GM04504 (cell line): ENCODE results near the gene NODAL.

ENCODE experiments used
- DNase-seq: peaks from one replicate; pipeline ENCODE4 v3.0.0-alpha.2; 2012; ENCODE audit warnings: low read depth

The NODAL gene

DNA sequence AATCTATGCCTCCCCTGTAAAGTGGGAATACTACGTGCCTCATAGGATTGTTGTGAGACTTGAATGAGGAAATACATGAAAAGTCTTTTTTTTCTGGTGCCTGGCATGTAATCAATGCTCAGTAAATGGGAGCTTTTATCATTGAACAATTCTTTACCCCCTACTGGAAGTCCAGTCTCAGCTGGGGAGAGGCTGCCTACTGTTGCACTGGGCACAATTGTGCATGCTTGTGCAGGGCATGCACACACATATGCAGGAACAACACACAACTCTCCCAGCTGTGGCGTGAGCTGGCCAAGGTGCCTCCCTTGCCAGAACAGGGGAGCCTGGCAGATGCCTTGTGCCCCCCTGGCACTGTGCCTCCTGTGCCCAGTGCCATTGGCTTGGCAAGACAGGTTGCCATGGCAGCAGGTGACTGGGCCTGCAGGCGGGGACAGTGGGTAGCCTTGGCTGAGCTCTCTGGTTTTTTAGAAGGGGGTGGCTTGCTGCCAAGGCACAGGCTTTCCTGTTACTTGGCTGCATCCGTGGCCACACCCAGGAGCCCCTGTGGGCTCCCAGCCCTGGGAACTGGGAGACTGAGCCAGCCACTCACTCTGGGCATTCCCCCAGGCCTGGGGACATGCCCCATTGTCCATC lies 21.0 kb upstream of the NODAL start:
- no peak for DNase-seq

DNA sequence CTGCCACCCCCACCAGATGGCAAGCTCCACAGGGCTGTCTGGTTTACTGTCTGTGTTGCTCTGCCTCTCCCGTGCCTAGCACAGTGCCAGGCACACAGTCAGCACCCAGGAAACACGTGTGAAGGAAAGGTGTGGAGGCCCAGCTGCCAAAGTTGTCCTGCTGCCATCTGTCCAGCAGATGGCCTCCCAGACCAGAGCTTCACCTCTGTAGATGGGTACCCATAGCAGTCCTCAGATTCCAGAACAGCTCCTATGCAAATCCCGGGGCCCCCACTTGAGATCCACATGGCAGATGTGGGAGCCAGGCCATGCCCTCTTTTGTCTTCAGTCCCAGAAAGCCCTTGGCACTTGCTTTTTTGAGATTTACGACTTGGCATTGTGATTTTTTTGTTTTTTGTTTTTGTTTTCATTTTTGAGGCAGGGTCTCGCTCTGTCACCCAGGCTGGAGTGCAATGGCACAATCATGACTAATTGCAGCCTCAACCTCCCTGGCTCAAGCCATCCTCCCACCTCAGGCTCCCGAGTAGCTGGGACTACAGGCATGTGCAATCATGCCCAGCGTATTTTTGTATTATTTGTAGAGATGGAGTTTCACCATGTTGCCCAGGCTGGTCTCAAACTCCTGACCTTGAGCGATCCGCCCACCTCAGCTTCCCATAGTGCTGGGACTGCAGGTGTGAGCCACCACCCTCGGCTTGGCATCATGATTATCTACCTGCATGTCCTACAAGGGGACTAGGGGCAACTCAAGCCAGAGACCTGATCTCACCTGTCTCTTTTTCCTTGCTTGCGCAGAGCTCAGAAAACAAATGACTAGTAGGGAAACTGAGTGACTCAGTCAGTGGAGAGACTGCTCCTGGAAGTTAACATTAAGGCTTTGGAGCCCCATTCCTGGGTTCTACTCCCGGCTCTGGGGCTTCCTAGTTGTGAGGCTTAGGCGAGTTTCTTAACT lies 20.2 kb upstream of the NODAL start:
- DNase-seq, result no peak

DNA sequence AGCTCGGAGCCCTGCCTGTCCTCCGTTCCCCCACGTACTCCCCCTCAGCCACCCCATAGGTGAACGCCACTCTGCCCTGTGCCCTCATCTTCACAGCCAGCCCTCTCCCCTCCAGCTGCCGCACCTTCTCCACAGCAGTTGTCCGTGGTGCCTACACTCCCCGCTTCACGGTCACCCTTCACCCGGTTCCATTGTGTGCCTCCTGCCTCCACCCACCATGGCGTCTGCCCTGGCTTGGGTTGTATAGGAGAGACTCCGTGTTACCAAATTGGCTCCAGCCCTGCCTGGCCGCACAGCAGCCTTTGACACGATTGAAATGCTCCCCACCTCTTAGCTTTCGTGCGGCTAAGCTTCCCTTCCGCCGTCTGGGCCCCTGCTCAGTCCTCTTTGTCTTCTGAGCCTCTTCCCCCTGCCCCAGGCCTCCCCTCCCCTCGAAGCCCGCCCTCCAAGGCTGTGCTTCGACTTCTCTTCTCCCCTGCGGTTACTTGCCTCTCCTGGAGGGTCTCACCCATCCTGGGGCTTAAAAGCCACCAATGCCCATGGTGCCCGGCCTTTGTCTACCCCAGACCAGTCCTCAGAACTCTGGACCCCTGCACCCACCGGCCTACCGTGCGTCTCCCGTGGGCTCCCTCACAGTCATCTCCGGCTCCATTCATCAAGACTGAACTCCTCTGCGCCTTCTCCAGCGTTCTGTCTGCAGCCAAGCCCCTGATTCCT lies 18.5 kb upstream of the NODAL start:
- no peak for DNase-seq

DNA sequence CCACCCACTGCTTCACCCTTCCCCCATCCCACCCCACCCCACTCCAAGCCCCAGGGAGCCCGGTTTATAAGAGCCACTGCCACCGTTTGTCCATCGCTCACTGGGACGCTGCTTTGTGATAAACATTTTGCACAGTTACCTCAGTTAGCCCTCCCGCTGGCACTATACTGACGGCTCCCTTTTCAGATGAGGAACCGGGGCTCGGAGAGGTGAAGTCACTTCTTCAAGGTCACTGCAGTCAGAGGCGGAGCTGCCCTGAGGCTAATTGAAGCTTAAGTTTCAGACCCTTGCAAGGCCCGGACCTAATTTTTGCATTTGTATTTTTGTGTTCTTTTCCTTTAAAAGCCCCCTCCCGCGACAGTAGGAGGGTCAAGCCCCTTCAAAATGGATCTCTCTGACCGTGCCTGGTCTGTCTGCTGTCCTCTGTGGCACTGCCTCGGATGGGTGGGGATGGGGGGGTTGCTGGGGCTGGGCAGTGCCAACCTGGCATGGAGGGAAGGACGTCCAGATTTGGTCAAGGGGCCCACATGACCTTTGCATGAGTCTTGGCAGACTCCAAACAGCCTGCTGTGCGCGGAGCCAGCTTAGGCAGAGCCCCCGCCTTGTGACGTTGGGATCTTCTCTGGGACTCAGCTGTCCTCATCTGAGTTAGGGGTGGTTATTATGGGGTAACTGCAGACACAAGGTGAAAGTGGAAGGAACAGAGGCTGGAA lies 17.7 kb upstream of the NODAL start:
- no peak for DNase-seq

DNA sequence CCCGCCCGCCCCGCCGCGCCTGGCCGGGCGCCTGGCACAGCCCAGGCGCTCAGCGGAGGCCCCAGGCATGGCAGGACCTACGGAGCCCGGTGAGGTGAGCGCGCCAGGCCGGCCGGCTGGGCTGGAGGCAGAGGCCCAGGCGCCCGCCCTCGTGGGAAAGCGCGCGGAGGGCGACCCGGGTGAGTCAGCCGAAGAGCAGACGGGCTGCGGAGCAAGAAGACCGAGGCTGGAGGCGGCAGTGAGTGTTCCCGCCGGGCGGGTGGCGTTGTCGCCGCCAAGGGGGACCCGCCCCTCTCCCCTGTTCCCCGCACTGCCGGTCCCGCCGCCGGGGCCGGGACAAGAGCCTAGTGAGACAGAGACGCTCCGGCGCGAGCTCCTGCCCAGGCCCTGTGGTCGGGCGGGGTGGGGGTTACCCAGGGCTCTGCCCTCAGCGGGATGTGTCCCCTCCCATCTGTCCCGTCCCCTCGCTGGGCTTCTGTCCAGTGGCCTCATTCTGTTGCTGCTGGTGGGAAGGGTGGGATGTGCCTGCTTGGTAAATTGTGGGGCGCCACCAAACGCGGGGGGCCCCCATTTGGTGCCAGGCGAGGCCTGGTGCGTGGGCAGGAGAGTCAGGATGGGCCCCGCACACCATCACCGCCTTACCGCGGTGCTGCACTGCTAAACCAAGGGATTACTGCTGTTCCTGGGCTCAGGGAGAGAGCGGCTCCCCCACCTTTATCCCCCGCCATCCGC lies 17.0 kb upstream of the NODAL start:
- DNase-seq, result no peak

DNA sequence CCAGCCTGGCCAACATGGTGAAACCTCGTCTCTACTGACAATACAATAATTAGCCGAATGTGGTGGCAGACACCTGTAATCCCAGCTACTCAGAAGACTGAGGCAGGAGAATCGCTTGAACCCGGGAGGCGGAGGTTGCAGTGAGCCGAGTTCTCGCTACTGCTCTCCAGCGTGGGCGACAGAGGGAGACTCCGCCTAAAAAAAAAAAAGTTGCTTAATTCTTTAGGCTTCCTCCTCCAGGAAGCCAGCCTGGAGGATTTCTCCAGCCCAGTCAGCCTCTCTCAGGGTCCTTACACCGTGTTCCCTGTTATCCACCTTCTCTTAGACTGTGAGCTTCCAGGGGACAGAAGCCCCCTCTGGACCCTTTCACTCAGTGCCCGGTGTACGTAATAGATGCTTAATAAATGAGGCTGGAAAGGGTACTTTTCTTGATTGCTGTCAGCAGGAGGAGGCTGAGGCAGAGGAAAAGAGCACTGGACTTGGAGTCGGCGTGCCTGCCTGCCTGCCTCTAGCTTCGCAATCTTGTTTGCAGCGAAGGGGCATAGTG lies 16.4 kb upstream of the NODAL start:
- no peak for DNase-seq

DNA sequence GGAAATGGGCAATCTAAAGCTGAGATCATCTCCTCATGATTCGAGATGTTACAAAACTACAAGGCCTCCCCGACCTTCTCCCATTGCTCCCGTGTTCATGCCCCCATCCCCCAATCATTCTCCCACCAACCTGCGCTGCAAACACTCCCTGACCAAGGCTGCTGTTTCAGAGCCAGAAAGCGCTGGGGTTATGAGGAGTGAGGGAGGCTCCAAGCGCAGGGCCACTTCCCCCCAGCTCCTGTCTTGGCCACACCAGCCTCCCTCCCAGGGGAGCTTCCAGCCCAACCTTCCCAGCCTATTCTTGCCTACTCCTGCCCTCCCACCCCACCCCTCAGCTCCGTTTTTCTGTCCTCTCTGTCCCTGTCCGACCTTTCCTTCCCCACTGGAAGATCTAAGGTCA lies 14.7 kb upstream of the NODAL start:
- no peak for DNase-seq

DNA sequence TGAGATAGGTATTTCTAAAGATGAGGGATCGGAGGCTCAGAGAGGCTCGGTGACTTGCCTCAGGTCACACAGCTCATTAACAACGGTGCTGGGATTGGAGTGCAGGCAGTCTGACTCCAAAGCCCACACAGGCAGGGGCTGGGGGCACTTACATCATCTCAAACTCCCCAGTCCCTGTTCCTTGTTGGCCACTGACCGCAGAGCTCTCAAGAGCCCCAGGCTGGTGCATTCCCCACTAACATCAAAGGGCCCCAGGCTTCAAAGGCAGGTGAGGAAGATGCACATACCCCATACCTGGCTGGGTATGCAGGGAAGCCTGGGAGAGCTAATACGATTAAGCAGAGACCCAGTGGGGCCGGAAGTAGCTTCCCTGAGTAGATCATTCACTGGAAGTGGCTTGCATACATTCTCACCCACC lies 13.7 kb upstream of the NODAL start:
- no peak for DNase-seq

DNA sequence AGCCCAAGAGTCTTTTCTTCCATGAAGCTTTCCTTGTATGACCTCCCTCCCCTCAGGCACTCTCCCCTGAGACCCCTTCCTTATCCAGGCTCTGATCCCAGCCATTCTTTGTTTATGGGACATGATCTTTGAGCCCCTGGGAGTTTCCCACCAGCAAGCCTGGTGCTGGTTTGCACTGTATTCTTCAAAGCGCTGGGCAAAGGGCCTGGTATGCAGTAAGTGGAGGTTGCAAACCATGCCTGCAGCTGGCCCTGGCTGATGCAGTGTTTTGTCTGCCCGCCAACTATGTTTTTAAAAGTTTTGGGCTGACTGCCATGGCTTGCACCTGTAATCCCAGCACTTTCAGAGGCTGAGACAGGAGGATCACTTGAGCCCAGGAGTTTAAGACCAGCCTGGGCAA lies 6.8 kb upstream of the NODAL start:
- no peak for DNase-seq

DNA sequence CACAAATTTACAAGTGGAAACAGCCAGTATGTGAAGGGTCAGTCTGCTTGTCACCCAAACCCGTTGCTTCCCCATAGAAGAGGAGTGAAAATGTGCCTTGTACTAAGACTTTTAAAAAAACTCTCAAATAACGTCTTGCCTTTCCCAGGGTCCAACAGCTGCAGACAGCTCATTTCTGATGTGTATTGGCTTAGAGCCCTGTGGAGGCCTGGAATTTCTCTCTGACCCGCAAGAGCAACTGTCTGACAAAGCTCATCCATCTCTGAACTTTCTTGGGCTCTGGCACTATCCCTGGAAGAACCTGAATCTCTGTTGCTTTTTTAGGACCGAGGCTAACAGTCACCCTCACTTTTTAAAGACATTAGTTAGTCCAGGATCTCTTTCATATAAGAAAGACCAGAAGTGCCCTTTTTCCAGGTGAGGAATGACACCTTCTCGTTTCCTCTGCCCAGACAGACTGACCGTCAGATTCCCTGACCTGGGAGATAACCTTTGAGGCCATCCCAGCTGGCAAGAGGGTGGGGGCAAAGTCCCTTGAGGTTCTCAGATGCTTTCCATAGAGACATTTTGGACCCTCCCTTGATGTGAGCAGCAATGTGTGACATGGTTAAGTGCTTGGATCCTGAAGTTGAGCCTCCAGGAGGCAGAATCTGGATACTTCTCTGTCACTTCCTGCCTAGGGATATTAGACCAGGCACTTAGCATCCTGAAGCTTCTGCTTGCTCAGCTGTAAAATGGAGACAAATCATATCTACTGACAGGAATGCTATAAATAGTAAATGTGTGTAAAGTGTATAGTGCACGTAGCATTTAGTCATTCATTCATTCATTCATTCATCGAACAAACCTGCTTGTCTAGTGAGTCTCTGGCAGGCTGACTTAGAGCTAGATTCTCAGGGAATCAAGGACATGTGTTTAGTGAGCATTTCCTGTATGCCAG lies 4.5 kb upstream of the NODAL start:
- peak; percentile 14 for DNase-seq

DNA sequence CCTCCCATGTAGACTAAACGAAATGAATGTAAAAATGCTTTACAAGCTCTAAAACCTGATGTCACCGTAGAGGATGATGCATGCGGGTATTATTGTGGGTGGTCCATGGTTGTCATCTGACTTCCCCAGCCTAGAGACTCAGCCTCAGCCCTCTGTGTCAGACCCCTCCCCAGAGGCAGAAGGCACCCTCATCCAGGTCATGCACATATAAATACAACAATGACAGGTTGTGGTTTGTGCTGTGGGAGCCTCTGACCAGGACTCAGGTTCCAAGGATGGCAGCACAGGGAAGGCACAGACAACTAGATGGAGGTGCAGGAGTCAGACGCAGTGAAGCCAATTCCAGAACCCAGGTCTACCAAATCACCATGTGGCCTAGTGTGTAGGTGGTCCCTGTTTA lies 3.3 kb upstream of the NODAL start:
- DNase-seq, result no peak

DNA sequence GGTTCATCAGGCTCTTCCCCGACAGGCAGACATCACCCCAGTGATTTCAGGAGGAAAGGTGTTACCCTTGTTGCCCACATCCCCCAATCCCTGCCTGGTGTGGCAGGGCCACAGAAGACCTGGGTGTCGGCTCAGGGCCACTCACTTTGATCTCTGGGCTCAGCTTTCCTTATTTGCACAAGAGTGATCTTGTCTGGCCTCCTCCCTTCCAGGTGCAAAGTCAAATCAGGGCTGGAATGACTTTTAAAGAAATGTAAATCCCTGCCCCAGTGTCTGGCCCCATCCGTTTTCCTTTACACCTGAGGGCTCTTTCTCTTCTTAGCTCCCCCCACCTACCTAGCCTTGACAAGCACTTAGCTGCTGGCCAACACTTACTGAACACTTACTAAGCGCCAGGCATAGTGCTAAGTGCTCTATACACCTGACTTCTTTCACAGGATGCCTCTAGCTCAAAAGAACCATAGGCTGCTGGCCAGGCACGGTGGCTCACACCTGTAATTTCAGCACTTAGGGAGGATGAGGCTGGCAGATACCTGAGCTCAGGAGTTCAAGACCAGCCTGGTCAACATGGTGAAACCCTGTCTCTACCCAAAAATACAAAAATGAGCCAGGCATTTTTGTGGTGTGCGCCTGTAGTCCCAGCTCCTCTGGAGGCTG lies 979 bp upstream of the NODAL start:
- DNase-seq, result no peak

DNA sequence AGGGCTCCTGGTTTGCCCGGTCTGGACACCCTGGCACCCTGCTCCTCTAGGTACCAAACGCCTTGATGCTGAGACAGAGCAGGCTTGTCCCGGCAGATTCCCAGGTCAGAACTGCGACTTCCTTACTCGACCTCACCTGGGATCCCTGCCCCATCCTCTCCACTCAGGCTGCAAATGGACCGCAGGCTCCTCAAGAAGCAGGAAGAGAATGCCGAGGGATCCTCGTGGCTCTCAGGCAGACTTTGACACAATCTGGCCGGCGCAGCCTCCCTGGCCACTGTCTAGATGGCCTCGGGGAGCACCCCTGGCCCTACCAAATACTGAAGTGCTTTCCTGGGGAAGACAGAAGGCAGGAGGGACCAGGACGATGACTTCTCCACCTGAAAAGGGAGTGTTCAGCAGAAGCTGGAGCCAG lies 421 bp upstream of the NODAL start:
- DNase-seq, result no peak

DNA sequence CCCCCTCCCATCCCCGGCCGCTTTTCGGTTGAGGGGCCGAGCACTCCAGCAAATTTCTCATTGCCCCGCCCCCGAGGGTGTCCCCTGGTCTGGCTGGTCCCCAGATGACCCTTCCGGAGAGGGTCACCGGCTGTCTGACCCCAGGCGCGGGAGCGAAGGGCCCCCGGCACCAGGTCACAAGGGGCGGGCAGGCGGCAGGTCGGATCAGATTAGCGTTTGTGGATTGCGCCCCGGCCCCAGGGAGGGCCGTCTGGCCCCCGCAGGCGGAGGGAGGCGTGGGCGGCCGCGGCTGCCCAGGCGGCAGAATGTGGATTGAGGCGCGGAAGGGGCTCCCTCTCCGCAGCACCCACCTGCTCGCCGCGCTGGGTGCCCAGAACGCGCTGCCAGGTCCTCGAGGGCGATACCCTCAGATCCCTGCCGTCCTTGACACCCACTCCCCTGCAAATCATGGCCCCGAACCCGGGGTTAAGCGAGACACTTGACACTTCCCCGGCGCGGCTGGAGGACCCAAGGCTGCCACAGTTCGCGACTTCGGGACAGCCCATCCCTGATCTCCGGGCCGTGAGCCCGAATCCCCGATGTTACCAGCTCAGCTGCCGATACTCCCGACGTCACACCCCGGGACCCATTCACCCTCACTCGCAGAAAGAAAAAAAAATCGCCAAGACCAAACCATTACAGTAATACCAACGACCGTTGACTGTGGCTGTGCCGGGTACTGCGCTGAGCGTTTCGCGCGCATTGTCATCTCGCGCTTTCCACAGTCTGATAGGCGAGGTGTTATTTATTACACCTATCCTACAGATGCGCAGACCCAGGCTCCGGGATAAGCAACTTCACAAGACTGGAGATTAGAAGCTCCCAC lies 953 bp downstream of the NODAL start:
- no peak for DNase-seq

DNA sequence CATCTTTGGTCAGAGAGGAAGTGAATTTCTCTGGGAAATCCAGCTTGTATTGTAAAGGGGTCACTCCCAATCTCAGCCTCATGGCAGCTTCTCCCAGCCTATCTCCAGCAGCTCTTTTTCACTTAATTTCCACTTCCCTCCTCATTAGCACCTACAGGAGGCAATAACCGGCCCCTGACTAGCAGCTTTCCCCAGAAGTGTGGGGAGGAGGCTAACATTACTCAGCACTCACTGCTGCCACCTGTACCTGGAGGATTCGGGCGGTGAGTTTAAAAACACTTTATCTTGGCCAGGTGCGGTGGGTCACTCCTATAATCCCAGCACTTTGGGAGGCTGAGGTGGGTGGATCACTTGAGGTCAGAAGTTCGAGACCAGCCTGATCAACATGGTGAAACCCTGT lies 3.8 kb downstream of the NODAL start:
- DNase-seq, result no peak

DNA sequence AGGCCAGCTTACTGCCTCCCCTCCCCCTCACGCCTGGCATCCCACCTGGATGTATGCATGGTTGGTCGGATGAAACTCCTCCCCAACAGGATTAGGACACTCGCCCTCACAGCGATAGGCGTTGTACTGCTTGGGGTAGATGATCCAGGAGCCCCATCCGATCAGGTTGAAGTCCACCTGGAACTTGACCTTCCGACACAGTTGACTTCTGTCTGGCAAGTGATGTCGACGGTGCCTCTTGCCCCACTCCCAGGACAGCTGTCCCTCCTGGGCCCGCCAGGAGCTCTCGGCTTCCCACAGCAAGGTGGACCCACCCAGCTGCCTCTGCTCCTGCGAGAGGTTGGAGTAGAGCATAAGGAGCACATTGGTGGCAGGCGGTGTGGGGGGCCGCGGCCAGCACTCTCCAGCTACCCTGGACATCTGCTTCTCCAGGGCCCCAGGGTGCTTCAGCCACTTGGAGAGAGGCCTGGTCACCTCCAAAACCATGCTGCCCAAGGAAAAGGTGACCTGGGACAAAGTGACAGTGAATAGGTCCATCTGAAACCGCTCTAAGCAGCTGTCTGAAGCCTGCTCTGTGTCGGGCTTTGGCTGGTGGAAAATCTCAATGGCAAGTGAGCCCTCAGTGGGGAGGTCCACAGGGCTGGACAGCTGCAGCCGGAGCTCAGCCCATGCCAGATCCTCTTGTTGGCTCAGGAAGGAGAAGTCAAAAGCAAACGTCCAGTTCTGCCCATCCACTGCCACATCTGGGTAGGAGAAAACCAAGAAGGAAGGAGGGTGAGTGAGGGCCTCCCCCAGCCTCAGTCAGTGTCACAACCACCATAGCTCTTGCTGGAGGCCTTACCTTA lies 6.0 kb downstream of the NODAL start:
- no peak for DNase-seq

DNA sequence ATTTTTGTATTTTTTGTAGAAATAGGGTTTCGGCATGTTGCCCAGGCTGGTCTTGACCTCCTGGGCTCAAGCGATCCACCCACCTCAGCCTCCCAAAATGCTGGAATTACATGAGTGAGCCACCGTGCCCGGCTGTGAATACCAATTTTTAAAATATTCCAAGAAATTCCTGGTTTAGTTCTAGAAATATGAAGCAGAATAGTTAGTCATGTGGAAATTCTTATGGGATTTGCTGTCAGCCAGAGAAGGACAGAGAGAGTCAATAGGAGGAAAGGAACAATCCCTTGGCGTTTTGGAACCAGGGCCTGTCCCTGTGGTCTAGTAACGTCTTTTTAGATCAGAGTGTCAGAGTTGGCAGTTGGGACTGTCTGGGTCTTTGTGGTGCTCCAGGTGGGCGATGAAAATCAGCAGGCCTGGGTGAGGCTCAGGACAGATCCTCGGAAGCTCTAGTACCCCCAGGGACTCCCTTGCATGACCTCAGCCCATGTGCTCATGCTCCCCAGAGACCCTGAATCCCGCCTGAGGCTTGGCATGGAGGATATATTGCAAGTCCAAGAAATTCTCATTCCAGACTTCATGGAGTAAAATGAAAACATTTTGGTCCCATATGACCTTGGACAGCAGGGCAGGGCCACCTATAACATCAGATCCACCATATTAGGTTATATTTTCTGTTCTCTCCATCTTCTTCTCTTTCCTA lies 7.8 kb downstream of the NODAL start:
- peak; percentile 10 for DNase-seq
